HEK293 (cell line): ENCODE measurements around the gene STARD13.

Source experiments
- CTCF ChIA-PET: fragments of 350-600 bp; formaldehyde crosslinking; extraction: SDS; loops from one replicate; lab custom pipeline; 2021; ENCODE audit warnings: antibody characterized with exemption; lab: Yijun Ruan, JAX
- POLR2A ChIA-PET: fragments of 300-600 bp; formaldehyde crosslinking; extraction: SDS; loops from one replicate; lab custom pipeline; 2020; ENCODE audit warnings: antibody characterized with exemption, inconsistent platforms; lab: Yijun Ruan, JAX
- H3K27ac ChIP-seq: fragments of 200-500 bp; sonication (Bioruptor generic); 2 replicates; pipeline ENCODE4 v1.5.1; 2014; ENCODE audit warnings: low read depth, low read length, control low read depth, inconsistent platforms; ENCODE audit errors: extremely low read depth
- H3K36me3 ChIP-seq, 2 experiments: fragments of 200-500 bp in 1 of 2; sonication (Bioruptor generic) in 1 of 2; 1 replicate in 1 of 2; 2 replicates in 1 of 2; pipeline ENCODE4 v1.5.1; 2014 to 2017; ENCODE audit warnings: inconsistent platforms in 2 of 2, low read length in 2 of 2; ENCODE audit not compliant: control insufficient read depth in 2 of 2, insufficient read depth in 1 of 2
- H3K4me1 ChIP-seq: fragments of 200-500 bp; sonication (Bioruptor generic); 2 replicates; pipeline ENCODE4 v1.5.1; 2014; ENCODE audit warnings: mild to moderate bottlenecking, low read length, inconsistent platforms; ENCODE audit not compliant: control insufficient read depth, insufficient read depth
- H3K4me3 ChIP-seq: 2 replicates; pipeline ENCODE4 v1.5.1; 2011; ENCODE audit warnings: low read depth, mild to moderate bottlenecking, control low read depth, low read length, moderate library complexity
- H3K9me3 ChIP-seq: fragments of 200-500 bp; sonication (Bioruptor generic); 2 replicates; pipeline ENCODE4 v1.5.1; 2014; ENCODE audit warnings: low read depth, low read length, inconsistent platforms; ENCODE audit not compliant: control insufficient read depth, insufficient read depth
- FEZF1 ChIP-seq: fragments of 450-650 bp; formaldehyde crosslinking; IDR thresholded peaks from 2 replicates; pipeline ENCODE4 v1.5.1; 2016; ENCODE audit warnings: missing biosample characterization, missing genetic modification characterization
- GLI4 ChIP-seq: fragments of 450-650 bp; formaldehyde crosslinking; IDR thresholded peaks from 2 replicates; pipeline ENCODE4 v1.5.1; 2016; ENCODE audit warnings: missing biosample characterization, missing genetic modification characterization
- GLIS2 ChIP-seq: fragments of 450-650 bp; formaldehyde crosslinking; IDR thresholded peaks from 2 replicates; pipeline ENCODE4 v1.5.1; 2016; ENCODE audit warnings: missing biosample characterization, missing genetic modification characterization
- HOXA7 ChIP-seq: sonication (generic); formaldehyde crosslinking; IDR thresholded peaks from 2 replicates; pipeline ENCODE4 v1.8.1; 2022; ENCODE audit warnings: missing genetic modification reagents, borderline replicate concordance
- ZNF133 ChIP-seq: fragments of 450-650 bp; formaldehyde crosslinking; IDR thresholded peaks from 2 replicates; pipeline ENCODE4 v1.5.1; 2016; ENCODE audit warnings: missing biosample characterization, missing genetic modification characterization
- ZNF175 ChIP-seq: fragments of 450-650 bp; formaldehyde crosslinking; IDR thresholded peaks from 2 replicates; pipeline ENCODE4 v1.5.1; 2016; ENCODE audit warnings: missing biosample characterization, missing genetic modification characterization
- ZNF24 ChIP-seq: fragments of 450-650 bp; formaldehyde crosslinking; IDR thresholded peaks from 2 replicates; pipeline ENCODE4 v1.5.1; 2016; ENCODE audit warnings: missing biosample characterization, missing genetic modification characterization
- ZNF311 ChIP-seq: fragments of 450-650 bp; formaldehyde crosslinking; IDR thresholded peaks from 2 replicates; pipeline ENCODE4 v1.5.1; 2017; ENCODE audit warnings: missing biosample characterization, missing genetic modification characterization, borderline replicate concordance
- ZNF335 ChIP-seq: fragments of 450-650 bp; formaldehyde crosslinking; conservative IDR thresholded peaks from 2 replicates; pipeline ENCODE4 v1.5.1; 2016; ENCODE audit warnings: missing biosample characterization, missing genetic modification characterization
- ZNF341 ChIP-seq: fragments of 450-650 bp; formaldehyde crosslinking; IDR thresholded peaks from 2 replicates; pipeline ENCODE4; 2016; ENCODE audit warnings: low read depth, missing biosample characterization, missing genetic modification characterization
- ZNF530 ChIP-seq: fragments of 450-650 bp; formaldehyde crosslinking; IDR thresholded peaks from 2 replicates; pipeline ENCODE4 v1.5.1; 2016; ENCODE audit warnings: low read depth, missing biosample characterization, missing genetic modification characterization
- ZNF600 ChIP-seq: fragments of 450-650 bp; formaldehyde crosslinking; IDR thresholded peaks from 2 replicates; pipeline ENCODE4 v1.5.1; 2016; ENCODE audit warnings: missing biosample characterization, missing genetic modification characterization
- ZNF623 ChIP-seq: fragments of 450-650 bp; formaldehyde crosslinking; IDR thresholded peaks from 2 replicates; pipeline ENCODE4 v1.5.1; 2016; ENCODE audit warnings: missing biosample characterization, missing genetic modification characterization
- ZNF792 ChIP-seq: fragments of 450-650 bp; formaldehyde crosslinking; IDR thresholded peaks from 2 replicates; pipeline ENCODE4 v1.5.1; 2016; ENCODE audit warnings: missing biosample characterization, missing genetic modification characterization
- ZXDB ChIP-seq: fragments of 450-650 bp; formaldehyde crosslinking; IDR thresholded peaks from 2 replicates; pipeline ENCODE4 v1.5.1; 2016; ENCODE audit warnings: missing biosample characterization, missing genetic modification characterization
- TF ChIP-seq, protein P1 (sequence below): fragments of 450-650 bp; formaldehyde crosslinking; IDR thresholded peaks from 2 replicates; pipeline ENCODE4 v1.5.1; 2016; ENCODE audit warnings: missing biosample characterization, missing genetic modification characterization
- TF ChIP-seq, protein P2 (sequence below): fragments of 450-650 bp; formaldehyde crosslinking; IDR thresholded peaks from 2 replicates; pipeline ENCODE4 v1.5.1; 2016; ENCODE audit warnings: missing biosample characterization, missing genetic modification characterization
- TF ChIP-seq, protein P3 (sequence below): fragments of 450-650 bp; formaldehyde crosslinking; IDR thresholded peaks from 2 replicates; pipeline ENCODE4 v1.5.1; 2016; ENCODE audit warnings: missing biosample characterization, missing genetic modification characterization
- TF ChIP-seq, protein P4 (sequence below): fragments of 450-650 bp; formaldehyde crosslinking; optimal IDR thresholded peaks from 2 replicates; pipeline ENCODE3; 2016; ENCODE audit warnings: missing biosample characterization, mild to moderate bottlenecking, missing genetic modification characterization
- TF ChIP-seq, protein P5 (sequence below): fragments of 450-650 bp; formaldehyde crosslinking; IDR thresholded peaks from 2 replicates; pipeline ENCODE4 v1.5.1; 2016; ENCODE audit warnings: missing biosample characterization, missing genetic modification characterization, low read depth
- TF ChIP-seq, protein P6 (sequence below): fragments of 450-650 bp; formaldehyde crosslinking; IDR thresholded peaks from 2 replicates; pipeline ENCODE4 v1.5.1; 2016; ENCODE audit warnings: missing biosample characterization, missing genetic modification characterization

The STARD13 gene

DNA sequence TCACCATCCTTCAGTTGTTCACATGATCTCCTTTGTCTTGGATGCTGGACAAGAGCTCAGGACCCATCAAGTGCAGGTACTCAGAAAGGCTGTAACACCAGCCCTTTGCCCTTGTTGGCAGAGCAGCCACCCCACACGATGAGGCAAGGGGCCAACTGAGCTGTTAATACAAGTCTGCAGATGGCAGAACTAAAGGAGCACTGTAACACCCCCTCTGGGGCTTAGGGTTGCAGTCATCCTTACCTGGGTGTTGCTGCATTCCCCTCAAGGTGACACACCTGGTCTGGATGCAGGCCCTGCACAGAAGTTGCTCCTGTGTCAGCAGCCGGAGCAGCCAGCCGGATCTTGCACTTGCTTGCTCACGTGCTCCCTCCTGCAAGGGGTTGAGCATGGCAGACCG is 52.0 kb downstream of the STARD13 start:
- H3K27ac ChIP-seq = no peak overlapping the region
- POLR2A ChIA-PET = no interaction called here

DNA sequence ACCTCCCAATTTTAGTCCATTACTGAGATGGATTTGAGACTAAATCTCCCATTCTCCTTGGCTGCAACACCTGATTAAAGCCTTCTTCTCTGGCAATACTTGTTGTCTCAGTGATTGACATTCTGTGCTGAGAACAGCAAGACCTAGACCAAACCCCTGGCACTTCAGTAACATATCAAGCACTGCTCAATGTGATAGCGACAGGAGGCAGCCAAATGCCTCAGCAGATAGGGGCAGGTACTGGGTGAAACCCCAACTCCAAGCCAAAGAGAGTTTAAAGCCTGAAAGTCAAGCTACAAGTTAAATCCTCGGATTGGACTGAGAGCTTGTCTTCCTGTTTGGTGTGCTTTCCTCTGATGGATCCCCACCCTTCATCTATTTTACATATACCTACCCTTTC is 52.7 kb downstream of the STARD13 start:
- no peaks in the 10 kb centered on the region for H3K4me1 ChIP-seq
- H3K9me3 ChIP-seq = no peaks in the 10 kb centered on the region
- H3K27ac ChIP-seq = no peak overlapping the region
- no peak overlapping the region for H3K4me3 ChIP-seq
- no peaks in the 10 kb centered on the region for H3K36me3 ChIP-seq
- CTCF ChIA-PET = interaction anchor here (1.0 kb wide), 1 partner anchor 582 kb away, joined by 3 read pairs; no protein-coding TSS in a partner anchor
- POLR2A ChIA-PET = no interaction called here
- TF ChIP-seq ZNF24 (tag by site-specific recombination) (no peak), ZNF341 (tag by site-specific recombination) (no peak), ZNF311 (tag by site-specific recombination) (no peak), GLI4 (no peak), ZNF530 (tag by site-specific recombination) (no peak), HOXA7 (CRISPR knock-in tag) (no peak), ZNF600 (tag by site-specific recombination) (no peak), ZNF175 (tag by site-specific recombination) (no peak), ZNF133 (tag by site-specific recombination) (no peak)
- TF ChIP-seq, protein P1, sequence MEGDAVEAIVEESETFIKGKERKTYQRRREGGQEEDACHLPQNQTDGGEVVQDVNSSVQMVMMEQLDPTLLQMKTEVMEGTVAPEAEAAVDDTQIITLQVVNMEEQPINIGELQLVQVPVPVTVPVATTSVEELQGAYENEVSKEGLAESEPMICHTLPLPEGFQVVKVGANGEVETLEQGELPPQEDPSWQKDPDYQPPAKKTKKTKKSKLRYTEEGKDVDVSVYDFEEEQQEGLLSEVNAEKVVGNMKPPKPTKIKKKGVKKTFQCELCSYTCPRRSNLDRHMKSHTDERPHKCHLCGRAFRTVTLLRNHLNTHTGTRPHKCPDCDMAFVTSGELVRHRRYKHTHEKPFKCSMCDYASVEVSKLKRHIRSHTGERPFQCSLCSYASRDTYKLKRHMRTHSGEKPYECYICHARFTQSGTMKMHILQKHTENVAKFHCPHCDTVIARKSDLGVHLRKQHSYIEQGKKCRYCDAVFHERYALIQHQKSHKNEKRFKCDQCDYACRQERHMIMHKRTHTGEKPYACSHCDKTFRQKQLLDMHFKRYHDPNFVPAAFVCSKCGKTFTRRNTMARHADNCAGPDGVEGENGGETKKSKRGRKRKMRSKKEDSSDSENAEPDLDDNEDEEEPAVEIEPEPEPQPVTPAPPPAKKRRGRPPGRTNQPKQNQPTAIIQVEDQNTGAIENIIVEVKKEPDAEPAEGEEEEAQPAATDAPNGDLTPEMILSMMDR (tag by site-specific recombination) = no peak
- TF ChIP-seq, protein P2, sequence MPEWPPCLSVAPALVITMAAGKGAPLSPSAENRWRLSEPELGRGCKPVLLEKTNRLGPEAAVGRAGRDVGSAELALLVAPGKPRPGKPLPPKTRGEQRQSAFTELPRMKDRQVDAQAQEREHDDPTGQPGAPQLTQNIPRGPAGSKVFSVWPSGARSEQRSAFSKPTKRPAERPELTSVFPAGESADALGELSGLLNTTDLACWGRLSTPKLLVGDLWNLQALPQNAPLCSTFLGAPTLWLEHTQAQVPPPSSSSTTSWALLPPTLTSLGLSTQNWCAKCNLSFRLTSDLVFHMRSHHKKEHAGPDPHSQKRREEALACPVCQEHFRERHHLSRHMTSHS = no peak
- TF ChIP-seq, protein P3, sequence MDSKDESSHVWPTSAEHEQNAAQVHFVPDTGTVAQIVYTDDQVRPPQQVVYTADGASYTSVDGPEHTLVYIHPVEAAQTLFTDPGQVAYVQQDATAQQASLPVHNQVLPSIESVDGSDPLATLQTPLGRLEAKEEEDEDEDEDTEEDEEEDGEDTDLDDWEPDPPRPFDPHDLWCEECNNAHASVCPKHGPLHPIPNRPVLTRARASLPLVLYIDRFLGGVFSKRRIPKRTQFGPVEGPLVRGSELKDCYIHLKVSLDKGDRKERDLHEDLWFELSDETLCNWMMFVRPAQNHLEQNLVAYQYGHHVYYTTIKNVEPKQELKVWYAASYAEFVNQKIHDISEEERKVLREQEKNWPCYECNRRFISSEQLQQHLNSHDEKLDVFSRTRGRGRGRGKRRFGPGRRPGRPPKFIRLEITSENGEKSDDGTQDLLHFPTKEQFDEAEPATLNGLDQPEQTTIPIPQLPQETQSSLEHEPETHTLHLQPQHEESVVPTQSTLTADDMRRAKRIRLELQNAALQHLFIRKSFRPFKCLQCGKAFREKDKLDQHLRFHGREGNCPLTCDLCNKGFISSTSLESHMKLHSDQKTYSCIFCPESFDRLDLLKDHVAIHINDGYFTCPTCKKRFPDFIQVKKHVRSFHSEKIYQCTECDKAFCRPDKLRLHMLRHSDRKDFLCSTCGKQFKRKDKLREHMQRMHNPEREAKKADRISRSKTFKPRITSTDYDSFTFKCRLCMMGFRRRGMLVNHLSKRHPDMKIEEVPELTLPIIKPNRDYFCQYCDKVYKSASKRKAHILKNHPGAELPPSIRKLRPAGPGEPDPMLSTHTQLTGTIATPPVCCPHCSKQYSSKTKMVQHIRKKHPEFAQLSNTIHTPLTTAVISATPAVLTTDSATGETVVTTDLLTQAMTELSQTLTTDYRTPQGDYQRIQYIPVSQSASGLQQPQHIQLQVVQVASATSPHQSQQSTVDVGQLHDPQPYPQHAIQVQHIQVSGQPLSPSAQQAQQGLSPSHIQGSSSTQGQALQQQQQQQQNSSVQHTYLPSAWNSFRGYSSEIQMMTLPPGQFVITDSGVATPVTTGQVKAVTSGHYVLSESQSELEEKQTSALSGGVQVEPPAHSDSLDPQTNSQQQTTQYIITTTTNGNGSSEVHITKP = no peak

More for the DNA sequence above, 52.0 kb downstream of the STARD13 start:
- no peak overlapping the region for H3K4me3 ChIP-seq
- TF ChIP-seq, protein P4, sequence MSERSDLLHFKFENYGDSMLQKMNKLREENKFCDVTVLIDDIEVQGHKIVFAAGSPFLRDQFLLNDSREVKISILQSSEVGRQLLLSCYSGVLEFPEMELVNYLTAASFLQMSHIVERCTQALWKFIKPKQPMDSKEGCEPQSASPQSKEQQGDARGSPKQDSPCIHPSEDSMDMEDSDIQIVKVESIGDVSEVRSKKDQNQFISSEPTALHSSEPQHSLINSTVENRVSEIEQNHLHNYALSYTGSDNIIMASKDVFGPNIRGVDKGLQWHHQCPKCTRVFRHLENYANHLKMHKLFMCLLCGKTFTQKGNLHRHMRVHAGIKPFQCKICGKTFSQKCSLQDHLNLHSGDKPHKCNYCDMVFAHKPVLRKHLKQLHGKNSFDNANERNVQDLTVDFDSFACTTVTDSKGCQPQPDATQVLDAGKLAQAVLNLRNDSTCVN (tag by site-specific recombination) = no peak
- no peak for TF ChIP-seq ZNF335 (tag by site-specific recombination)
- no peak for TF ChIP-seq ZXDB
- TF ChIP-seq, protein P3 = no peak
- no peak for TF ChIP-seq GLIS2
- TF ChIP-seq, protein P5, sequence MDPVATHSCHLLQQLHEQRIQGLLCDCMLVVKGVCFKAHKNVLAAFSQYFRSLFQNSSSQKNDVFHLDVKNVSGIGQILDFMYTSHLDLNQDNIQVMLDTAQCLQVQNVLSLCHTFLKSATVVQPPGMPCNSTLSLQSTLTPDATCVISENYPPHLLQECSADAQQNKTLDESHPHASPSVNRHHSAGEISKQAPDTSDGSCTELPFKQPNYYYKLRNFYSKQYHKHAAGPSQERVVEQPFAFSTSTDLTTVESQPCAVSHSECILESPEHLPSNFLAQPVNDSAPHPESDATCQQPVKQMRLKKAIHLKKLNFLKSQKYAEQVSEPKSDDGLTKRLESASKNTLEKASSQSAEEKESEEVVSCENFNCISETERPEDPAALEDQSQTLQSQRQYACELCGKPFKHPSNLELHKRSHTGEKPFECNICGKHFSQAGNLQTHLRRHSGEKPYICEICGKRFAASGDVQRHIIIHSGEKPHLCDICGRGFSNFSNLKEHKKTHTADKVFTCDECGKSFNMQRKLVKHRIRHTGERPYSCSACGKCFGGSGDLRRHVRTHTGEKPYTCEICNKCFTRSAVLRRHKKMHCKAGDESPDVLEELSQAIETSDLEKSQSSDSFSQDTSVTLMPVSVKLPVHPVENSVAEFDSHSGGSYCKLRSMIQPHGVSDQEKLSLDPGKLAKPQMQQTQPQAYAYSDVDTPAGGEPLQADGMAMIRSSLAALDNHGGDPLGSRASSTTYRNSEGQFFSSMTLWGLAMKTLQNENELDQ (tag by site-specific recombination) = no peak
- no peak for TF ChIP-seq ZNF623 (tag by site-specific recombination)
- TF ChIP-seq FEZF1 (tag by site-specific recombination) = no peak
- no peak for TF ChIP-seq ZNF792 (tag by site-specific recombination)
- TF ChIP-seq, protein P6, sequence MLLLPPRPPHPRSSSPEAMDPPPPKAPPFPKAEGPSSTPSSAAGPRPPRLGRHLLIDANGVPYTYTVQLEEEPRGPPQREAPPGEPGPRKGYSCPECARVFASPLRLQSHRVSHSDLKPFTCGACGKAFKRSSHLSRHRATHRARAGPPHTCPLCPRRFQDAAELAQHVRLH (tag by site-specific recombination) = no peak
- no peaks in the 10 kb centered on the region for H3K9me3 ChIP-seq
- H3K4me1 ChIP-seq = no peaks in the 10 kb centered on the region
- CTCF ChIA-PET = interaction anchor here (1.0 kb wide), 1 partner anchor 583 kb away, joined by 3 read pairs; no protein-coding TSS in a partner anchor
- H3K36me3 ChIP-seq = no peaks in the 10 kb centered on the region
